GM23338 (cell line): ENCODE measurements around the gene CUX1. TPM values are rescaled to one million over a fixed set of nuclear protein-coding genes. Genes with fewer than 3 reads are reported as not detected.

ENCODE experiments used
- ATAC-seq: fragments of 200-7000 bp; cut with Tn5 transposase; 3 replicates; pipeline ENCODE4 v1.9.1; 2020
- DNase-seq: peaks from one replicate; pipeline ENCODE4 v3.0.0-alpha.2; 2015; ENCODE audit warnings: low spot score
- H2AFZ ChIP-seq: fragments of 200-600 bp; sonication (generic); 2 replicates; pipeline ENCODE4 v1.8.0; 2016; ENCODE audit warnings: antibody characterized with exemption, mild to moderate bottlenecking, moderate library complexity
- H3F3A ChIP-seq: fragments of 200-600 bp; sonication (generic); replicated peaks from 2 replicates; pipeline ENCODE4 v1.8.0; 2017; ENCODE audit warnings: antibody characterized with exemption, mixed run types, low read depth
- H3K27ac ChIP-seq: fragments of 200-600 bp; sonication (generic); 2 replicates; pipeline ENCODE4 v1.6.1; 2016; ENCODE audit warnings: low read depth
- H3K27me3 ChIP-seq: fragments of 200-600 bp; sonication (generic); 2 replicates; pipeline ENCODE4 v1.8.0; 2016; ENCODE audit warnings: mild to moderate bottlenecking, mixed run types, moderate library complexity; ENCODE audit not compliant: insufficient read depth
- H3K36me3 ChIP-seq: fragments of 200-600 bp; sonication (generic); 2 replicates; pipeline ENCODE4 v1.8.0; 2016; ENCODE audit warnings: mild to moderate bottlenecking; ENCODE audit not compliant: insufficient read depth
- H3K4me1 ChIP-seq: fragments of 200-600 bp; sonication (generic); 2 replicates; pipeline ENCODE4 v1.8.0; 2016; ENCODE audit warnings: mild to moderate bottlenecking, moderate library complexity; ENCODE audit not compliant: insufficient read depth
- H3K4me2 ChIP-seq: fragments of 200-600 bp; sonication (generic); 2 replicates; pipeline ENCODE4 v1.7.1; 2017; ENCODE audit warnings: mixed run types
- H3K4me3 ChIP-seq: fragments of 200-600 bp; sonication (generic); 2 replicates; pipeline ENCODE4 v1.6.1; 2016; ENCODE audit warnings: mixed run types
- H3K79me2 ChIP-seq: fragments of 200-600 bp; sonication (generic); replicated peaks from 2 replicates; pipeline ENCODE4 v1.8.0; 2017; ENCODE audit warnings: mild to moderate bottlenecking; ENCODE audit not compliant: insufficient read depth
- H3K9me2 ChIP-seq: fragments of 200-600 bp; sonication (generic); 2 replicates; pipeline ENCODE4 v1.8.0; 2017; ENCODE audit not compliant: insufficient read depth
- H4K20me1 ChIP-seq: fragments of 200-600 bp; sonication (generic); replicated peaks from 2 replicates; pipeline ENCODE4 v1.8.0; 2017; ENCODE audit warnings: mild to moderate bottlenecking; ENCODE audit not compliant: insufficient read depth
- H3K27ac Mint-ChIP-seq: 2 replicates; pipeline ENCODE4 v1.8.0; 2020; ENCODE audit warnings: inconsistent platforms, mild to moderate bottlenecking, moderate library complexity, mixed read lengths
- H3K27me3 Mint-ChIP-seq: 3 replicates; pipeline ENCODE4 v1.8.0; 2022; ENCODE audit warnings: low read depth, mild to moderate bottlenecking, moderate library complexity, mixed read lengths, inconsistent platforms; ENCODE audit not compliant: insufficient read depth, poor library complexity
- H3K36me3 Mint-ChIP-seq: 3 replicates; pipeline ENCODE4 v1.8.0; 2021; ENCODE audit warnings: low read depth, mild to moderate bottlenecking, inconsistent platforms, moderate library complexity, mixed read lengths
- H3K4me1 Mint-ChIP-seq: 3 replicates; pipeline ENCODE4 v1.8.0; 2020; ENCODE audit warnings: mild to moderate bottlenecking, inconsistent platforms, mixed read lengths
- H3K4me3 Mint-ChIP-seq: 3 replicates; pipeline ENCODE4 v1.8.0; 2021; ENCODE audit warnings: moderate library complexity, mild to moderate bottlenecking, inconsistent platforms, mixed read lengths
- H3K9me3 Mint-ChIP-seq: 3 replicates; pipeline ENCODE4 v1.8.0; 2020; ENCODE audit warnings: moderate library complexity, mild to moderate bottlenecking, inconsistent platforms, mixed read lengths
- CREB1 ChIP-seq: fragments of 250-450 bp; sonication (Bioruptor Pico); IDR thresholded peaks from 2 replicates; pipeline ENCODE4 v1.5.0; 2020; ENCODE audit warnings: low read depth, mild to moderate bottlenecking, moderate library complexity
- EZH2phosphoT487 ChIP-seq: fragments of 200-600 bp; sonication (generic); IDR thresholded peaks from one replicate; pipeline ENCODE4 v1.8.1; 2018; ENCODE audit warnings: antibody characterized with exemption; ENCODE audit not compliant: unreplicated experiment
- JUNB ChIP-seq: IDR thresholded peaks from one replicate; pipeline ENCODE4 v1.6.1; 2016; ENCODE audit warnings: antibody characterized with exemption; ENCODE audit not compliant: unreplicated experiment
- POLR2AphosphoS5 ChIP-seq: IDR thresholded peaks from 2 replicates; pipeline ENCODE4 v1.6.1; 2016; ENCODE audit warnings: antibody characterized with exemption, low read depth
- polyA plus RNA-seq: library from polyadenylated mRNA; unstranded; fragments of >200 nt; fragmentation: Nextera tagmentation; extraction: Ambion mirVana; gene quantifications from 2 replicates; pipeline ENCODE4 v1.2.1, GENCODE V29; 2016
- total RNA-seq: library from RNA; depleted of rRNA; stranded (reverse); fragments of >200 nt; shearing (Covaris generic); gene quantifications from 2 replicates; pipeline ENCODE4 v1.2.3, GENCODE V29; 2014
- TF ChIP-seq, protein P1 (sequence below): fragments of 250-450 bp; sonication (Bioruptor Pico); IDR thresholded peaks from 2 replicates; pipeline ENCODE4 v1.5.0; 2020; ENCODE audit warnings: mild to moderate bottlenecking, moderate library complexity
- TF ChIP-seq, protein P2 (sequence below), 2 experiments: fragments of 200-600 bp in 1 of 2; sonication (generic) in 1 of 2; conservative IDR thresholded peaks; 2 replicates each; pipeline versions ENCODE4 v1.5.1 to v1.6.1; 2016 to 2017; ENCODE audit warnings: antibody characterized with exemption in 2 of 2, low read depth in 2 of 2, mild to moderate bottlenecking in 2 of 2, moderate library complexity in 1 of 2

The CUX1 gene
- total and polyA plus RNA-seq, 2 experiments from 2014 or later, result 49.9 to 64.0 TPM

DNA sequence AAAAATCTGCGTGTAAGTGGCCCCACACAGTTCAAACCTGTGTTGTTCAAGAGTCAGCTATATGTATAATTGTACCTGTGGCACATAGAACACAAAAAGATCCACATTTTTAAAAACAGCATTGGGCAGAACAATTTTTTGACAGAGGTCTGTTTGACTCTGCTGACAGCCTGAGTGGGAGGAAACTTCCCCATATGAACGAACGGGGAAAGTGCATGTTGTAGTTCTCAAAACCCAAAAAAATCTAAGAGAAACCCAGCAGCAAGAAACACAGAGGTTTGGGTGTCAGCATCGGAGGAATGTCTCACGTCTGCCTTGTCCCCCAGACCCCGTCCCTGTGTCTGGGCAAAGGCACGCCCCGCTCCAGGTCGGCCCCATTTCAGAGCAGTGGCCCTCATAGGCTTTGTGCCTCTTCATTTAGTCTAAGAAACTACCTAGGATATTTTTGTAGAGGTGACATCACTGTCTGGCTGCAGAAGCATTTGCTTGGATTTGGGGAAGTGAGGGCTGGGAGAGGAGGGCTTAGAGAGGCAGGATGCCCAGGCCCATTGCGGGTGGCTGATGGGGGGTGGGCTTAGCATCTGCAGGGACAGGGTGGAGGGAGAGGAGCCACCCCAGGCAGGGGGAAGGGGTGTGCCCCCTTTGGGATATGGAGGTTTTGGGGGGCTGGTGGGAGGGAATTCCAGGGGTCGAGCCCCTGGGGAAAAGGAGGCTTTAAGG lies 11.0 kb downstream of the CUX1 start:
- Histone ChIP-seq H3K4me1 (peaks cover 45% of the 10 kb centered on the region), H3K79me2 (peaks cover 100% of the 10 kb centered on the region), H3K4me2 (no peak overlapping the region), H3K27me3 (no peaks in the 10 kb centered on the region), H3K36me3 (no peaks in the 10 kb centered on the region), H3K9me2 (no peaks in the 10 kb centered on the region), H3K27ac (peak overlapping the region; percentile 87), H3K4me3 (no peak overlapping the region), H2AFZ (no peak overlapping the region), H3F3A (0 out of 2 replicates have a peak, but pooled peaks cover 6% of the 10 kb centered on the region), H4K20me1 (peaks cover 76% of the 10 kb centered on the region)
- Mint-ChIP-seq H3K27ac (no peak overlapping the region), H3K27me3 (peaks cover 10% of the 10 kb centered on the region), H3K4me3 (no peak overlapping the region), H3K36me3 (peaks cover 12% of the 10 kb centered on the region), H3K9me3 (no peaks in the 10 kb centered on the region), H3K4me1 (peaks cover 62% of the 10 kb centered on the region)
- ATAC-seq (no peak), DNase-seq (no peak)
- TF ChIP-seq JUNB (no peak), EZH2phosphoT487 (no peak), CREB1 (CRISPR knock-in tag) (no peak), POLR2AphosphoS5 (no peak)
- TF ChIP-seq, protein P1, sequence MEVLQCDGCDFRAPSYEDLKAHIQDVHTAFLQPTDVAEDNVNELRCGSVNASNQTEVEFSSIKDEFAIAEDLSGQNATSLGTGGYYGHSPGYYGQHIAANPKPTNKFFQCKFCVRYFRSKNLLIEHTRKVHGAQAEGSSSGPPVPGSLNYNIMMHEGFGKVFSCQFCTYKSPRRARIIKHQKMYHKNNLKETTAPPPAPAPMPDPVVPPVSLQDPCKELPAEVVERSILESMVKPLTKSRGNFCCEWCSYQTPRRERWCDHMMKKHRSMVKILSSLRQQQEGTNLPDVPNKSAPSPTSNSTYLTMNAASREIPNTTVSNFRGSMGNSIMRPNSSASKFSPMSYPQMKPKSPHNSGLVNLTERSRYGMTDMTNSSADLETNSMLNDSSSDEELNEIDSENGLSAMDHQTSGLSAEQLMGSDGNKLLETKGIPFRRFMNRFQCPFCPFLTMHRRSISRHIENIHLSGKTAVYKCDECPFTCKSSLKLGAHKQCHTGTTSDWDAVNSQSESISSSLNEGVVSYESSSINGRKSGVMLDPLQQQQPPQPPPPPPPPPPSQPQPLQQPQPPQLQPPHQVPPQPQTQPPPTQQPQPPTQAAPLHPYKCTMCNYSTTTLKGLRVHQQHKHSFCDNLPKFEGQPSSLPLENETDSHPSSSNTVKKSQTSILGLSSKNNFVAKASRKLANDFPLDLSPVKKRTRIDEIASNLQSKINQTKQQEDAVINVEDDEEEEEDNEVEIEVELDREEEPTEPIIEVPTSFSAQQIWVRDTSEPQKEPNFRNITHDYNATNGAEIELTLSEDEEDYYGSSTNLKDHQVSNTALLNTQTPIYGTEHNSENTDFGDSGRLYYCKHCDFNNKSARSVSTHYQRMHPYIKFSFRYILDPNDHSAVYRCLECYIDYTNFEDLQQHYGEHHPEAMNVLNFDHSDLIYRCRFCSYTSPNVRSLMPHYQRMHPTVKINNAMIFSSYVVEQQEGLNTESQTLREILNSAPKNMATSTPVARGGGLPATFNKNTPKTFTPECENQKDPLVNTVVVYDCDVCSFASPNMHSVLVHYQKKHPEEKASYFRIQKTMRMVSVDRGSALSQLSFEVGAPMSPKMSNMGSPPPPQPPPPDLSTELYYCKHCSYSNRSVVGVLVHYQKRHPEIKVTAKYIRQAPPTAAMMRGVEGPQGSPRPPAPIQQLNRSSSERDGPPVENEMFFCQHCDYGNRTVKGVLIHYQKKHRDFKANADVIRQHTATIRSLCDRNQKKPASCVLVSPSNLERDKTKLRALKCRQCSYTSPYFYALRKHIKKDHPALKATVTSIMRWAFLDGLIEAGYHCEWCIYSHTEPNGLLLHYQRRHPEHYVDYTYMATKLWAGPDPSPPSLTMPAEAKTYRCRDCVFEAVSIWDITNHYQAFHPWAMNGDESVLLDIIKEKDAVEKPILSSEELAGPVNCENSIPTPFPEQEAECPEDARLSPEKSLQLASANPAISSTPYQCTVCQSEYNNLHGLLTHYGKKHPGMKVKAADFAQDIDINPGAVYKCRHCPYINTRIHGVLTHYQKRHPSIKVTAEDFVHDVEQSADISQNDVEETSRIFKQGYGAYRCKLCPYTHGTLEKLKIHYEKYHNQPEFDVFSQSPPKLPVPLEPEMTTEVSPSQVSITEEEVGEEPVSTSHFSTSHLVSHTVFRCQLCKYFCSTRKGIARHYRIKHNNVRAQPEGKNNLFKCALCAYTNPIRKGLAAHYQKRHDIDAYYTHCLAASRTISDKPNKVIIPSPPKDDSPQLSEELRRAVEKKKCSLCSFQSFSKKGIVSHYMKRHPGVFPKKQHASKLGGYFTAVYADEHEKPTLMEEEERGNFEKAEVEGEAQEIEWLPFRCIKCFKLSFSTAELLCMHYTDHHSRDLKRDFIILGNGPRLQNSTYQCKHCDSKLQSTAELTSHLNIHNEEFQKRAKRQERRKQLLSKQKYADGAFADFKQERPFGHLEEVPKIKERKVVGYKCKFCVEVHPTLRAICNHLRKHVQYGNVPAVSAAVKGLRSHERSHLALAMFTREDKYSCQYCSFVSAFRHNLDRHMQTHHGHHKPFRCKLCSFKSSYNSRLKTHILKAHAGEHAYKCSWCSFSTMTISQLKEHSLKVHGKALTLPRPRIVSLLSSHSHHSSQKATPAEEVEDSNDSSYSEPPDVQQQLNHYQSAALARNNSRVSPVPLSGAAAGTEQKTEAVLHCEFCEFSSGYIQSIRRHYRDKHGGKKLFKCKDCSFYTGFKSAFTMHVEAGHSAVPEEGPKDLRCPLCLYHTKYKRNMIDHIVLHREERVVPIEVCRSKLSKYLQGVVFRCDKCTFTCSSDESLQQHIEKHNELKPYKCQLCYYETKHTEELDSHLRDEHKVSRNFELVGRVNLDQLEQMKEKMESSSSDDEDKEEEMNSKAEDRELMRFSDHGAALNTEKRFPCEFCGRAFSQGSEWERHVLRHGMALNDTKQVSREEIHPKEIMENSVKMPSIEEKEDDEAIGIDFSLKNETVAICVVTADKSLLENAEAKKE (CRISPR knock-in tag), result no peak
- TF ChIP-seq, protein P2, sequence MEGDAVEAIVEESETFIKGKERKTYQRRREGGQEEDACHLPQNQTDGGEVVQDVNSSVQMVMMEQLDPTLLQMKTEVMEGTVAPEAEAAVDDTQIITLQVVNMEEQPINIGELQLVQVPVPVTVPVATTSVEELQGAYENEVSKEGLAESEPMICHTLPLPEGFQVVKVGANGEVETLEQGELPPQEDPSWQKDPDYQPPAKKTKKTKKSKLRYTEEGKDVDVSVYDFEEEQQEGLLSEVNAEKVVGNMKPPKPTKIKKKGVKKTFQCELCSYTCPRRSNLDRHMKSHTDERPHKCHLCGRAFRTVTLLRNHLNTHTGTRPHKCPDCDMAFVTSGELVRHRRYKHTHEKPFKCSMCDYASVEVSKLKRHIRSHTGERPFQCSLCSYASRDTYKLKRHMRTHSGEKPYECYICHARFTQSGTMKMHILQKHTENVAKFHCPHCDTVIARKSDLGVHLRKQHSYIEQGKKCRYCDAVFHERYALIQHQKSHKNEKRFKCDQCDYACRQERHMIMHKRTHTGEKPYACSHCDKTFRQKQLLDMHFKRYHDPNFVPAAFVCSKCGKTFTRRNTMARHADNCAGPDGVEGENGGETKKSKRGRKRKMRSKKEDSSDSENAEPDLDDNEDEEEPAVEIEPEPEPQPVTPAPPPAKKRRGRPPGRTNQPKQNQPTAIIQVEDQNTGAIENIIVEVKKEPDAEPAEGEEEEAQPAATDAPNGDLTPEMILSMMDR (conservative IDR thresholded peaks at IDR 0.05; ENCODE audit: low read depth in 2 of 2), result no peak
